ENCODE results near the gene DYRK1A.
"Not testable (repeated sequence)": the region's sequence is repeated elsewhere in the genome, so short reads cannot be mapped to it uniquely, and the experiment has no call there.

Gene DYRK1A

GRCh38 chr21:37328147-37328546 lies 38.4 kb upstream of the DYRK1A start:
- H3K27ac ChIP-seq (ENCODE audit: low read length, poor library complexity, severe bottlenecking); H3K36me3 ChIP-seq (ENCODE audit: control insufficient read depth in 1 of 2, insufficient read depth in 2 of 2, low read depth in 1 of 2, low read length in 2 of 2); H3K9ac ChIP-seq (ENCODE audit: low read length); H2BK12ac ChIP-seq (ENCODE audit: low read length in 2 of 2); DNase-seq; H2BK15ac ChIP-seq (ENCODE audit: low read depth, poor library complexity, severe bottlenecking); H2AK5ac ChIP-seq (ENCODE audit: low read length, severe bottlenecking); H2BK120ac ChIP-seq (ENCODE audit: low read depth, low read length); H3K4me2 ChIP-seq (ENCODE audit: low read length, poor library complexity, severe bottlenecking); H3K9me3 ChIP-seq (ENCODE audit: control insufficient read depth, low read length); H4K8ac ChIP-seq (ENCODE audit: low read length); H3K18ac ChIP-seq (ENCODE audit: low read depth in 1 of 2, low read length in 2 of 2); H3K79me1 ChIP-seq (replicated peaks; ENCODE audit: low read length, poor library complexity, severe bottlenecking); H3K27me3 ChIP-seq (ENCODE audit: control insufficient read depth in 1 of 2, insufficient read depth in 1 of 2, low read length in 2 of 2); H3K14ac ChIP-seq (ENCODE audit: low read length in 2 of 2); H2BK5ac ChIP-seq (ENCODE audit: low read depth, low read length, poor library complexity, severe bottlenecking); H3K4me1 ChIP-seq (ENCODE audit: control insufficient read depth, insufficient read depth, low read depth, low read length); H4K91ac ChIP-seq (ENCODE audit: low read length); H2AFZ ChIP-seq (ENCODE audit: low read depth, low read length); H3K4ac ChIP-seq (ENCODE audit: low read depth in 1 of 2, low read length in 2 of 2); H3K4me3 ChIP-seq (ENCODE audit: insufficient read depth in 1 of 2, low read depth in 1 of 2, low read length in 2 of 2); H3K23ac ChIP-seq (ENCODE audit: low read length in 2 of 2): not testable (repeated sequence)
- WGBS, result 99% methylated on average over 7 of the region's 7 CpGs

DNA sequence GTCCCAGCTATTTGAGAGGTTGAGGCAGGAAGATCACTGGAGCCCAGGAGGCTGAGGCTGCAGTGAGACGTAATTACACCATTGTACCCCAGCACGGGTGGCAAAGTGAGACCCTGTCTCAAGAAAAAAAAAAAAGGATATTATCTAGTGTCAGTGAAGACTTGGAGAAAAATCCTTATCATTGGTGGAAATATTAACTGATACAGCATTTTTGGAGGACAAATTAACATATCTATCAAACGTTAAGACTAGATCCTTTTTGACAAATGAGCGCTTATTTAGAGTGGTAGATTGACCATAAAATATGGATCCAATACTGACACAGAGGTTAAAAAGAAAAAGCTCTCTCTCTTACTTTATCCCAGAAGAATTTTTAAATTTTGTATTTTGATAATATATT lies 35.2 kb upstream of the DYRK1A start:
- no peak overlapping the region for H3K27ac ChIP-seq (ENCODE audit: low read length, poor library complexity, severe bottlenecking)
- no peak overlapping the region for H4K8ac ChIP-seq (ENCODE audit: low read length)
- H2AK5ac ChIP-seq (ENCODE audit: low read length, severe bottlenecking), result no peak overlapping the region
- H3K4ac ChIP-seq (ENCODE audit: low read depth in 1 of 2, low read length in 2 of 2), result no peak overlapping the region
- H2BK15ac ChIP-seq (ENCODE audit: low read depth, poor library complexity, severe bottlenecking), result no peak overlapping the region
- H3K9ac ChIP-seq (ENCODE audit: low read length), result no peak overlapping the region
- no peaks in the 10 kb centered on the region for H3K79me1 ChIP-seq (replicated peaks; ENCODE audit: low read length, poor library complexity, severe bottlenecking)
- no peak overlapping the region for H2BK120ac ChIP-seq (ENCODE audit: low read depth, low read length)
- no peak overlapping the region for H2BK12ac ChIP-seq (ENCODE audit: low read length in 2 of 2)
- no peak overlapping the region for H2AFZ ChIP-seq (ENCODE audit: low read depth, low read length)
- no peaks in the 10 kb centered on the region for H3K9me3 ChIP-seq (ENCODE audit: control insufficient read depth, low read length)
- no peak overlapping the region for H2BK5ac ChIP-seq (ENCODE audit: low read depth, low read length, poor library complexity, severe bottlenecking)
- H4K91ac ChIP-seq (ENCODE audit: low read length), result no peak overlapping the region
- H3K4me1 ChIP-seq (ENCODE audit: control insufficient read depth, insufficient read depth, low read depth, low read length), result no peaks in the 10 kb centered on the region
- H3K14ac ChIP-seq (ENCODE audit: low read length in 2 of 2), result no peak overlapping the region
- no peaks in the 10 kb centered on the region for H3K36me3 ChIP-seq (ENCODE audit: control insufficient read depth in 1 of 2, insufficient read depth in 2 of 2, low read depth in 1 of 2, low read length in 2 of 2)
- H3K4me2 ChIP-seq (ENCODE audit: low read length, poor library complexity, severe bottlenecking), result no peak overlapping the region
- no peak overlapping the region for H3K23ac ChIP-seq (ENCODE audit: low read length in 2 of 2)
- H3K27me3 ChIP-seq (ENCODE audit: control insufficient read depth in 1 of 2, insufficient read depth in 1 of 2, low read length in 2 of 2), result no peaks in the 10 kb centered on the region
- no peak overlapping the region for H3K4me3 ChIP-seq (ENCODE audit: insufficient read depth in 1 of 2, low read depth in 1 of 2, low read length in 2 of 2)
- 100% methylated on average over 1 of the region's 4 CpGs for WGBS
- DNase-seq, result no peak
- H3K18ac ChIP-seq (ENCODE audit: low read depth in 1 of 2, low read length in 2 of 2), result no peak overlapping the region

- H3K79me1 ChIP-seq (replicated peaks; ENCODE audit: low read length, poor library complexity, severe bottlenecking), result no peaks in the 10 kb centered on the region
- no peaks in the 10 kb centered on the region for H3K9me3 ChIP-seq (ENCODE audit: control insufficient read depth, low read length)
- H2AFZ ChIP-seq (ENCODE audit: low read depth, low read length), result no peak overlapping the region
- H2BK12ac ChIP-seq (ENCODE audit: low read length in 2 of 2), result no peak overlapping the region
- H2BK5ac ChIP-seq (ENCODE audit: low read depth, low read length, poor library complexity, severe bottlenecking), result no peak overlapping the region
- no peak overlapping the region for H2BK120ac ChIP-seq (ENCODE audit: low read depth, low read length)
- H3K4me1 ChIP-seq (ENCODE audit: control insufficient read depth, insufficient read depth, low read depth, low read length), result peaks cover 5% of the 10 kb centered on the region
- no peak overlapping the region for H4K8ac ChIP-seq (ENCODE audit: low read length)
- no peaks in the 10 kb centered on the region for H3K36me3 ChIP-seq (ENCODE audit: control insufficient read depth in 1 of 2, insufficient read depth in 2 of 2, low read depth in 1 of 2, low read length in 2 of 2)
- H3K4ac ChIP-seq (ENCODE audit: low read depth in 1 of 2, low read length in 2 of 2), result no peak overlapping the region
- DNase-seq, result no peak
- 82% methylated on average over 3 of the region's 5 CpGs for WGBS
- no peak overlapping the region for H3K4me2 ChIP-seq (ENCODE audit: low read length, poor library complexity, severe bottlenecking)
- H3K18ac ChIP-seq (ENCODE audit: low read depth in 1 of 2, low read length in 2 of 2), result no peak overlapping the region
- no peak overlapping the region for H3K14ac ChIP-seq (ENCODE audit: low read length in 2 of 2)
- H3K23ac ChIP-seq (ENCODE audit: low read length in 2 of 2), result no peak overlapping the region
- H3K9ac ChIP-seq (ENCODE audit: low read length), result no peak overlapping the region
- H4K91ac ChIP-seq (ENCODE audit: low read length), result no peak overlapping the region
- H3K27me3 ChIP-seq (ENCODE audit: control insufficient read depth in 1 of 2, insufficient read depth in 1 of 2, low read length in 2 of 2), result no peaks in the 10 kb centered on the region
- H3K27ac ChIP-seq (ENCODE audit: low read length, poor library complexity, severe bottlenecking), result no peak overlapping the region
- no peak overlapping the region for H2BK15ac ChIP-seq (ENCODE audit: low read depth, poor library complexity, severe bottlenecking)
- H3K4me3 ChIP-seq (ENCODE audit: insufficient read depth in 1 of 2, low read depth in 1 of 2, low read length in 2 of 2), result no peak overlapping the region
- H2AK5ac ChIP-seq (ENCODE audit: low read length, severe bottlenecking), result no peak overlapping the region
These were observed 31.5 kb upstream of the DYRK1A start for GRCh38 chr21:37335053-37335452.

GRCh38 chr21:37337179-37337578 lies 29.4 kb upstream of the DYRK1A start:
- Histone ChIP-seq H3K4ac (ENCODE audit: low read depth in 1 of 2, low read length in 2 of 2) (no peak overlapping the region), H3K9ac (ENCODE audit: low read length) (no peak overlapping the region), H3K27ac (ENCODE audit: low read length, poor library complexity, severe bottlenecking) (no peak overlapping the region), H2BK12ac (ENCODE audit: low read length in 2 of 2) (no peak overlapping the region), H2BK15ac (ENCODE audit: low read depth, poor library complexity, severe bottlenecking) (no peak overlapping the region), H2BK5ac (ENCODE audit: low read depth, low read length, poor library complexity, severe bottlenecking) (no peak overlapping the region), H2AFZ (ENCODE audit: low read depth, low read length) (no peak overlapping the region), H3K4me2 (ENCODE audit: low read length, poor library complexity, severe bottlenecking) (no peak overlapping the region), H4K8ac (ENCODE audit: low read length) (no peak overlapping the region), H3K4me1 (ENCODE audit: control insufficient read depth, insufficient read depth, low read depth, low read length) (peaks cover 5% of the 10 kb centered on the region), H2AK5ac (ENCODE audit: low read length, severe bottlenecking) (no peak overlapping the region), H2BK120ac (ENCODE audit: low read depth, low read length) (no peak overlapping the region), H3K9me3 (ENCODE audit: control insufficient read depth, low read length) (no peaks in the 10 kb centered on the region), H3K79me1 (replicated peaks; ENCODE audit: low read length, poor library complexity, severe bottlenecking) (no peaks in the 10 kb centered on the region), H4K91ac (ENCODE audit: low read length) (no peak overlapping the region), H3K18ac (ENCODE audit: low read depth in 1 of 2, low read length in 2 of 2) (no peak overlapping the region), H3K14ac (ENCODE audit: low read length in 2 of 2) (no peak overlapping the region), H3K4me3 (ENCODE audit: insufficient read depth in 1 of 2, low read depth in 1 of 2, low read length in 2 of 2) (no peak overlapping the region), H3K36me3 (ENCODE audit: control insufficient read depth in 1 of 2, insufficient read depth in 2 of 2, low read depth in 1 of 2, low read length in 2 of 2) (no peaks in the 10 kb centered on the region), H3K27me3 (ENCODE audit: control insufficient read depth in 1 of 2, insufficient read depth in 1 of 2, low read length in 2 of 2) (no peaks in the 10 kb centered on the region), H3K23ac (ENCODE audit: low read length in 2 of 2) (no peak overlapping the region)
- DNase-seq, result no peak
- WGBS, result 94% methylated on average over 3 of the region's 4 CpGs

Measured in mesenchymal stem cell (in vitro differentiated cells and primary cell).